BE2C (cell line): Measurements from ENCODE around the gene PBX4.

ENCODE experiments used
- DNase-seq: peaks from one replicate; pipeline ENCODE4 v3.0.0-alpha.2; 2020
- H3K27me3 ChIP-seq: fragments of 250-450 bp; sonication (Bioruptor Pico); 2 replicates; pipeline ENCODE4 v1.5.1; 2020; ENCODE audit warnings: mild to moderate bottlenecking
- H3K36me3 ChIP-seq: fragments of 250-450 bp; sonication (Bioruptor Pico); 2 replicates; pipeline ENCODE4 v1.5.1; 2020; ENCODE audit warnings: mild to moderate bottlenecking
- H3K4me1 ChIP-seq: fragments of 250-450 bp; sonication (Bioruptor Pico); 2 replicates; pipeline ENCODE4 v1.5.1; 2020
- H3K4me3 ChIP-seq: 2 replicates; pipeline ENCODE4 v1.5.1; 2011; ENCODE audit warnings: low read depth, low read length
- H3K9me3 ChIP-seq: fragments of 250-450 bp; sonication (Bioruptor Pico); 2 replicates; pipeline ENCODE4 v1.5.1; 2020
- CTCF ChIP-seq: IDR thresholded peaks from 2 replicates; pipeline ENCODE4 v1.5.1; 2012; ENCODE audit warnings: mild to moderate bottlenecking, low read depth, low read length

The PBX4 gene

GRCh38 chr19:19655641-19656343 is 37.3 kb upstream of the PBX4 start:
- no peaks in the 10 kb centered on the region for H3K4me1 ChIP-seq
- H3K27me3 ChIP-seq, result no peaks in the 10 kb centered on the region
- no peak for DNase-seq
- no peak overlapping the region for H3K4me3 ChIP-seq
- no peaks in the 10 kb centered on the region for H3K9me3 ChIP-seq
- no peak for TF ChIP-seq CTCF
- H3K36me3 ChIP-seq, result peaks cover 88% of the 10 kb centered on the region

GRCh38 chr19:19655051-19655594 is 36.6 kb upstream of the PBX4 start:
- Histone ChIP-seq H3K4me1 (no peaks in the 10 kb centered on the region), H3K4me3 (no peak overlapping the region), H3K36me3 (peaks cover 94% of the 10 kb centered on the region), H3K9me3 (no peaks in the 10 kb centered on the region), H3K27me3 (no peaks in the 10 kb centered on the region)
- no peak for TF ChIP-seq CTCF
- no peak for DNase-seq

- H3K9me3 ChIP-seq, result no peaks in the 10 kb centered on the region
- H3K4me3 ChIP-seq, result no peak overlapping the region
- peaks cover 94% of the 10 kb centered on the region for H3K36me3 ChIP-seq
- no peaks in the 10 kb centered on the region for H3K4me1 ChIP-seq
- DNase-seq, result no peak
- no peak for TF ChIP-seq CTCF
- no peaks in the 10 kb centered on the region for H3K27me3 ChIP-seq
Observed at GRCh38 chr19:19654441-19654840, 36.0 kb upstream of the PBX4 start.

- no peaks in the 10 kb centered on the region for H3K27me3 ChIP-seq
- peaks cover 92% of the 10 kb centered on the region for H3K36me3 ChIP-seq
- H3K9me3 ChIP-seq, result no peaks in the 10 kb centered on the region
- no peak for TF ChIP-seq CTCF
- H3K4me1 ChIP-seq, result no peaks in the 10 kb centered on the region
- H3K4me3 ChIP-seq, result no peak overlapping the region
- DNase-seq, result no peak
Observed at GRCh38 chr19:19653597-19654147, 35.2 kb upstream of the PBX4 start.

- no peaks in the 10 kb centered on the region for H3K9me3 ChIP-seq
- DNase-seq, result no peak
- no peak for TF ChIP-seq CTCF
- no peaks in the 10 kb centered on the region for H3K4me1 ChIP-seq
- H3K36me3 ChIP-seq, result peaks cover 88% of the 10 kb centered on the region
- H3K27me3 ChIP-seq, result no peaks in the 10 kb centered on the region
- no peak overlapping the region for H3K4me3 ChIP-seq
Observed at GRCh38 chr19:19652482-19653295, 34.2 kb upstream of the PBX4 start.
